Colonic mucosa (tissue), 4 donors: ENCODE measurements around the gene SFXN1. TPM values are rescaled to one million over a fixed set of nuclear protein-coding genes. Genes with fewer than 3 reads are reported as not detected.

Experiments used
- DNase-seq: peaks from one replicate; pipeline ENCODE4 v3.0.0-alpha.2; 2020
- H3K27ac ChIP-seq: fragments of 200-600 bp; one replicate; pipeline ENCODE4 v1.8.0; 2021
- H3K27me3 ChIP-seq: fragments of 200-600 bp; one replicate; pipeline ENCODE4 v1.8.0; 2021
- H3K36me3 ChIP-seq: fragments of 200-600 bp; one replicate; pipeline ENCODE4 v1.8.0; 2021
- H3K4me1 ChIP-seq: fragments of 200-600 bp; one replicate; pipeline ENCODE4 v1.8.0; 2021; ENCODE audit warnings: mild to moderate bottlenecking
- H3K4me3 ChIP-seq: fragments of 200-600 bp; one replicate; pipeline ENCODE4 v1.8.0; 2021
- H3K9ac ChIP-seq, 2 donors: one replicate each; pipeline ENCODE4 v1.7.0; 2013; ENCODE audit warnings: control low read depth in 2 of 2, low read depth in 2 of 2, low read length in 2 of 2
- H3K9me3 ChIP-seq: fragments of 200-600 bp; one replicate; pipeline ENCODE4 v1.8.0; 2021
- intact Hi-C: fragments of 100-400 bp; cut with DNase I; formaldehyde crosslinking; loops from one replicate; pipeline ENCODE4 v1.14.1; 2022
- total RNA-seq, 2 donors: library from RNA; stranded (reverse); fragmentation: NEBNext Ultra II Directional in 1 of 2; extraction: Animal tissue kit (Norgen Biotek cat#: 25700) in 1 of 2; gene quantifications; one replicate each; pipeline ENCODE4 v1.2.1, GENCODE V29; 2021
- TF ChIP-seq, protein P1 (sequence below): fragments of 200-600 bp; IDR thresholded peaks from one replicate; pipeline ENCODE4 v1.8.0; 2022; ENCODE audit warnings: antibody characterized with exemption, mild to moderate bottlenecking
- donor health status: healthy.
- donor health status: DM: no; HTN: no; CAD: no.
- donor health status: DM: no; HTN: no; CAD: no.

Gene SFXN1
- total RNA-seq, 2 donors from 2014 or later = 71.9 to 95.7 TPM

DNA sequence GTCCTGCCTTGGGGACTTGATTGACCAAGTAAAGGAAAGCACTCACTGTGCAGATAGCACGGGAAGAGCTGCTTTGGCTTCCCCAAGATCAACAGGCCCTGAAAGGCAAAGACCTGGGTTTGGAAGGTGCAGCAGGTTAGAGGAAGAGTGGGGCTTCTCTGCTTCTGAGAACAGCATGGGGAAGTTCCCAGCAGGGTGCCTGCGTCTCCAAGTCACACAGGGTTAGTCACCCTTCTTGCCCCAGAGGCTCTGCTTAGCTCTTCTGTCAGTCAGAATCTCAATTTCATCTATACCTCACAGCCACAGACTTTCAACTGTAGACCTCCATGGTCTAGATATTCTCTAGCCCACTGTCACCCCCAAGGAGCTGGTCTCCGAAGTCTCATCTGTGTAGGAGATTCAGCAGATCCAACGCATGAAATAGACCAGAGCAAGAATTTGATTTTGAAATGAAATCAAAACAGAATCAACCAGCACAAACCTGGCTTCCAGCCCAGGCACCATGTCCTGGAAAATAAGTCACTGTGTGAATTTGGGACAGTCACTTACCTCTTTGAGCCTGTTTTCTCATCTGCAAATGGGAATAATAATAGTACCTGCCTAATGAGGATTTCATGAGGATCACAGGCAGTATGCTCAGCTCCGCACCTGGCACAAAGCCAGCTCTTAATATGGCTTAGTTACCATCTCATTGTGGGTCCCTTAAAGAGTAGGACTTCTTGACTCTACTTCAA lies 64.0 kb downstream of the SFXN1 start:
- intact Hi-C loops = no loop called here
- Histone ChIP-seq H3K27ac (no peak overlapping the region), H3K36me3 (no peaks in the 10 kb centered on the region), H3K4me1 (no peaks in the 10 kb centered on the region), H3K9me3 (no peaks in the 10 kb centered on the region), H3K9ac (no peak overlapping the region), H3K4me3 (no peak overlapping the region), H3K27me3 (no peaks in the 10 kb centered on the region)
- TF ChIP-seq, protein P1, sequence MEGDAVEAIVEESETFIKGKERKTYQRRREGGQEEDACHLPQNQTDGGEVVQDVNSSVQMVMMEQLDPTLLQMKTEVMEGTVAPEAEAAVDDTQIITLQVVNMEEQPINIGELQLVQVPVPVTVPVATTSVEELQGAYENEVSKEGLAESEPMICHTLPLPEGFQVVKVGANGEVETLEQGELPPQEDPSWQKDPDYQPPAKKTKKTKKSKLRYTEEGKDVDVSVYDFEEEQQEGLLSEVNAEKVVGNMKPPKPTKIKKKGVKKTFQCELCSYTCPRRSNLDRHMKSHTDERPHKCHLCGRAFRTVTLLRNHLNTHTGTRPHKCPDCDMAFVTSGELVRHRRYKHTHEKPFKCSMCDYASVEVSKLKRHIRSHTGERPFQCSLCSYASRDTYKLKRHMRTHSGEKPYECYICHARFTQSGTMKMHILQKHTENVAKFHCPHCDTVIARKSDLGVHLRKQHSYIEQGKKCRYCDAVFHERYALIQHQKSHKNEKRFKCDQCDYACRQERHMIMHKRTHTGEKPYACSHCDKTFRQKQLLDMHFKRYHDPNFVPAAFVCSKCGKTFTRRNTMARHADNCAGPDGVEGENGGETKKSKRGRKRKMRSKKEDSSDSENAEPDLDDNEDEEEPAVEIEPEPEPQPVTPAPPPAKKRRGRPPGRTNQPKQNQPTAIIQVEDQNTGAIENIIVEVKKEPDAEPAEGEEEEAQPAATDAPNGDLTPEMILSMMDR = no peak
- no peak for DNase-seq

DNA sequence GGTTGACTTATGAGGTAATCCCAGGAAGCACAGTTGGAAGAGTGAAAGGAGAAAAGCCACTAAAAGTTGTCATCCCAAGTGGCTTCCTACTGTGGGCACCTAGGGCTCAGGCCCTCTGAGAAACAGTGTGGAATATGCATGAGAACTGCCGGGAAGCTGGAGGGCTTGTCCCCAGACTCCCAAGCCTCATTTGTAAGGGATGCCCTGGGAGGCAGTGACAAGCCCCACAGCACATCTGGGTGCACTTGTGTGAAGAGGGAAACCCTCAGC lies 64.5 kb downstream of the SFXN1 start:
- Histone ChIP-seq H3K4me1 (no peaks in the 10 kb centered on the region), H3K27me3 (no peaks in the 10 kb centered on the region), H3K36me3 (no peaks in the 10 kb centered on the region), H3K27ac (no peak overlapping the region), H3K9me3 (no peaks in the 10 kb centered on the region), H3K4me3 (no peak overlapping the region), H3K9ac (no peak overlapping the region)
- DNase-seq = no peak
- intact Hi-C loops = no loop called here
- TF ChIP-seq, protein P1 = no peak

DNA sequence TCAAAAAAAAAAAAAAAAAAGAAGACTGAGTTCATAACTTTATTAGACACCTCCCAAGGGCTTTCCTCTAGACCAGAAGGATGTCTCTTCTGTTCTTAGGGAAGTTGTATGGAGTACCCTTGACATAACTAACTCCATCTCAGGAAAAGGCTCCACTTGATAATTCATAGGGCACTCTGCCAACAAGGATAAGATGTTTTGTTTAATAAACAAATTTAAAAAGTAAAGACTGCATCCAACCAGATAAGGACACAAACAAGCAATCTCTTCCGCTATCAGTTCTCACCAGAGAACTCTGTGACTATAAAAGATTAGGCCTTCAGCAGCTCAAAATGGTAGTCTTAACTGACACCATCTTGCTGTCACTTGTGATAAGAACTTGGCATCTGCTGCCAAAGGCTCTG lies 65.8 kb downstream of the SFXN1 start:
- no peak overlapping the region for H3K27ac ChIP-seq
- intact Hi-C loops = no loop called here

DNA sequence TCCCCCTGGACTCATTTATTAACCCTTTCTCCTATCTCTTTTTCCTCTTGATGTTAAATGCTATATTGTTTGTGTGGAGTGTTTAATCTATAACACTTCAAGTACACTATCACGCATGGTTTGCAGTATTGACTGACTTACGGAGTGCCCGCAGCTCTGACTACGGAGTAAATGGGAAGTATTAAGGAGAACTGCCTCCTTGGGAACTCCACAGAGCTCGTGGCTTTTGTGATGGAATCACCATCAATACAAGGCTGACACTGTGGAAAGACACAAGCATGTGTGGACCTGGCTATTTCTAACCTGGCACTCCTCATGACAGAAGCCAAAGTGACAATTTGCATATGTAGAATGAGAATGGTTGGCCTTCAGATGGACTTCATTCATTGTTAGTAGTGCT lies 66.2 kb downstream of the SFXN1 start:
- no peak overlapping the region for H3K4me3 ChIP-seq
- H3K9ac ChIP-seq = no peak overlapping the region
- H3K9me3 ChIP-seq = no peaks in the 10 kb centered on the region
- no peak for DNase-seq
- no peaks in the 10 kb centered on the region for H3K27me3 ChIP-seq
- no peaks in the 10 kb centered on the region for H3K4me1 ChIP-seq
- TF ChIP-seq, protein P1 = no peak
- no peak overlapping the region for H3K27ac ChIP-seq
- no peaks in the 10 kb centered on the region for H3K36me3 ChIP-seq
- intact Hi-C loops = no loop called here

More for the DNA sequence above, 65.8 kb downstream of the SFXN1 start:
- H3K9ac ChIP-seq = no peak overlapping the region
- H3K27me3 ChIP-seq = no peaks in the 10 kb centered on the region
- TF ChIP-seq, protein P1 = no peak
- no peaks in the 10 kb centered on the region for H3K36me3 ChIP-seq
- H3K4me3 ChIP-seq = no peak overlapping the region
- no peaks in the 10 kb centered on the region for H3K4me1 ChIP-seq
- DNase-seq = no peak
- no peaks in the 10 kb centered on the region for H3K9me3 ChIP-seq

DNA sequence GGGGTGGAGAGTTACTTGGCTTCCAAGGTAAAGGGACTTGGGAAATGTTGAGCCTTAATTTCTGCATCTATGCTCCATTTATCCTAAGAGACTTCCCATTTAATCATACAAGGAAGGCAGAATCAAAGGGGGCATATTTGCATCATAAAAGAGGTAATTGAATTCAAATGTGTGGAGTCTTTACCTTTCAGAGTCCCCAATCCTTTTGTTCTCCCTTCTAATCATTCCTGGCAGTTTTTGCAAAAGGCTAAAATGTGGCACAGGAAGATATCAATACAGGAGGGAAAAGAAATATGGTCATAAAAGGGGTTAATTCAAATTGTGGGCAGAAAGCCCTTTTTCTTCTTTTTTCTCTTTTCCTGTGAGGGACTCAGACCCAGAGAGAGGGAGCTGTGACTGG lies 69.5 kb downstream of the SFXN1 start:
- Histone ChIP-seq H3K36me3 (no peaks in the 10 kb centered on the region), H3K27me3 (no peaks in the 10 kb centered on the region), H3K27ac (no peak overlapping the region), H3K9ac (no peak overlapping the region), H3K4me3 (no peak overlapping the region), H3K9me3 (no peaks in the 10 kb centered on the region), H3K4me1 (no peaks in the 10 kb centered on the region)
- TF ChIP-seq, protein P1 = no peak
- no peak for DNase-seq
- intact Hi-C loops = no loop called here
